H9 (cell line): ENCODE data around the gene ABCA3. TPM values are rescaled to one million over a fixed set of nuclear protein-coding genes. Genes with fewer than 3 reads are reported as not detected.

ENCODE experiments used
- DNase-seq: peaks from one replicate; pipeline ENCODE4 v3.0.0-alpha.2; 2017
- H2AFZ ChIP-seq: one replicate; pipeline ENCODE4 v1.6.1; 2013; ENCODE audit warnings: mild to moderate bottlenecking, low read length, control low read depth, moderate library complexity
- H2AK5ac ChIP-seq: 2 replicates; pipeline ENCODE4 v1.6.1; 2013; ENCODE audit warnings: low read length, control low read depth, mixed read lengths; ENCODE audit not compliant: insufficient read length
- H2BK120ac ChIP-seq: one replicate; pipeline ENCODE4 v1.6.1; 2013; ENCODE audit warnings: low read depth, mild to moderate bottlenecking, low read length, control low read depth, inconsistent platforms; ENCODE audit not compliant: poor library complexity, severe bottlenecking
- H2BK12ac ChIP-seq: 2 replicates; pipeline ENCODE4 v1.6.1; 2013; ENCODE audit warnings: low read length, control low read depth, mixed read lengths, low read depth; ENCODE audit not compliant: insufficient read length
- H2BK15ac ChIP-seq: 2 replicates; pipeline ENCODE4 v1.6.1; 2013; ENCODE audit warnings: low read depth, low read length, control low read depth
- H2BK20ac ChIP-seq: one replicate; pipeline ENCODE4 v1.6.1; 2013; ENCODE audit warnings: low read depth, mild to moderate bottlenecking, low read length, control low read depth, inconsistent platforms; ENCODE audit not compliant: poor library complexity, severe bottlenecking
- H2BK5ac ChIP-seq: 2 replicates; pipeline ENCODE4 v1.6.1; 2013; ENCODE audit warnings: low read length, control low read depth, mixed read lengths; ENCODE audit not compliant: insufficient read length
- H3K14ac ChIP-seq: 2 replicates; pipeline ENCODE4 v1.6.1; 2013; ENCODE audit warnings: low read length, control low read depth; ENCODE audit not compliant: insufficient read depth
- H3K18ac ChIP-seq: 2 replicates; pipeline ENCODE4 v1.6.1; 2013; ENCODE audit warnings: low read depth, mild to moderate bottlenecking, mixed read lengths, low read length, control low read depth; ENCODE audit not compliant: insufficient read length
- H3K23ac ChIP-seq: 2 replicates; pipeline ENCODE4 v1.6.1; 2013; ENCODE audit warnings: low read length, control low read depth, mixed read lengths, low read depth; ENCODE audit not compliant: insufficient read length
- H3K23me2 ChIP-seq: 2 replicates; pipeline ENCODE4 v1.6.1; 2013; ENCODE audit warnings: low read depth, mild to moderate bottlenecking, mixed read lengths, low read length, control low read depth; ENCODE audit not compliant: insufficient read length, poor library complexity, severe bottlenecking
- H3K27ac ChIP-seq: 2 replicates; pipeline ENCODE4 v1.5.1; 2013; ENCODE audit warnings: low read length, control low read depth, mixed read lengths, low read depth; ENCODE audit not compliant: insufficient read length
- H3K27me3 ChIP-seq: 2 replicates; pipeline ENCODE4 v1.6.1; 2013; ENCODE audit warnings: low read length, control low read depth, inconsistent platforms; ENCODE audit not compliant: insufficient read depth
- H3K4ac ChIP-seq: 2 replicates; pipeline ENCODE4 v1.6.1; 2013; ENCODE audit warnings: low read depth, mild to moderate bottlenecking, control low read depth, inconsistent platforms, low read length, moderate library complexity
- H3K4me1 ChIP-seq: 2 replicates; pipeline ENCODE4 v1.6.1; 2013; ENCODE audit warnings: low read length, control low read depth, inconsistent platforms; ENCODE audit not compliant: insufficient read depth
- H3K4me2 ChIP-seq: 2 replicates; pipeline ENCODE4 v1.6.1; 2013; ENCODE audit warnings: low read length, control low read depth, mixed read lengths; ENCODE audit not compliant: insufficient read length, insufficient read depth
- H3K56ac ChIP-seq: 2 replicates; pipeline ENCODE4 v1.6.1; 2013; ENCODE audit warnings: low read depth, mild to moderate bottlenecking, mixed read lengths, low read length, control low read depth; ENCODE audit not compliant: insufficient read length
- H3K79me1 ChIP-seq: 2 replicates; pipeline ENCODE4 v1.6.1; 2013; ENCODE audit warnings: low read depth, mild to moderate bottlenecking, moderate library complexity, low read length, control low read depth, inconsistent platforms; ENCODE audit not compliant: insufficient read depth, poor library complexity, severe bottlenecking
- H3K79me2 ChIP-seq: 2 replicates; pipeline ENCODE4 v1.6.1; 2013; ENCODE audit warnings: low read length, control low read depth, inconsistent platforms; ENCODE audit not compliant: insufficient read depth
- H3K9ac ChIP-seq: 2 replicates; pipeline ENCODE4 v1.6.1; 2013; ENCODE audit warnings: low read length, control low read depth, mixed read lengths; ENCODE audit not compliant: insufficient read length; ENCODE audit errors: extremely low read depth
- H3K9me3 ChIP-seq: one replicate; pipeline ENCODE4 v1.6.1; 2013; ENCODE audit warnings: low read depth, low read length, inconsistent platforms; ENCODE audit not compliant: control insufficient read depth
- H3T11ph ChIP-seq: one replicate; pipeline ENCODE4 v1.6.1; 2013; ENCODE audit warnings: mild to moderate bottlenecking, low read length, control low read depth, inconsistent platforms
- H4K20me1 ChIP-seq: one replicate; pipeline ENCODE4 v1.6.1; 2013; ENCODE audit not compliant: control insufficient read depth, insufficient read length, insufficient read depth
- H4K5ac ChIP-seq: 2 replicates; pipeline ENCODE4 v1.6.1; 2013; ENCODE audit warnings: low read depth, mild to moderate bottlenecking, mixed read lengths, low read length, control low read depth; ENCODE audit not compliant: insufficient read length
- H4K8ac ChIP-seq: replicated peaks from 2 replicates; pipeline ENCODE4 v1.6.1; 2013; ENCODE audit warnings: low read length, control low read depth, mixed read lengths, low read depth; ENCODE audit not compliant: insufficient read length
- H4K91ac ChIP-seq: 2 replicates; pipeline ENCODE4 v1.6.1; 2013; ENCODE audit warnings: low read depth, mild to moderate bottlenecking, moderate library complexity, mixed read lengths, low read length, control low read depth; ENCODE audit not compliant: insufficient read length
- H3K27ac Mint-ChIP-seq, 3 experiments: 2 replicates in 2 of 3; 3 replicates in 1 of 3; pipeline ENCODE4 v1.8.0; 2020 to 2021; ENCODE audit warnings: mixed read lengths in 3 of 3, mild to moderate bottlenecking in 1 of 3, moderate library complexity in 1 of 3
- H3K27me3 Mint-ChIP-seq: 2 replicates; pipeline ENCODE4 v1.8.0; 2021; ENCODE audit warnings: low read depth, mild to moderate bottlenecking, moderate library complexity, mixed read lengths
- H3K36me3 Mint-ChIP-seq, 3 experiments: 2 replicates in 2 of 3; 3 replicates in 1 of 3; pipeline ENCODE4 v1.8.0; 2020 to 2021; ENCODE audit warnings: low read depth in 3 of 3, mixed read lengths in 3 of 3; ENCODE audit not compliant: insufficient read depth in 1 of 3
- H3K4me1 Mint-ChIP-seq, 2 experiments: 2 replicates each; pipeline ENCODE4 v1.8.0; 2020; ENCODE audit warnings: mixed read lengths in 2 of 2
- H3K4me3 Mint-ChIP-seq, 2 experiments: 2 replicates in 1 of 2; 3 replicates in 1 of 2; pipeline ENCODE4 v1.8.0; 2020 to 2021; ENCODE audit warnings: mild to moderate bottlenecking in 2 of 2, mixed read lengths in 2 of 2, moderate library complexity in 1 of 2
- H3K9me3 Mint-ChIP-seq, 2 experiments: 2 replicates in 1 of 2; 3 replicates in 1 of 2; pipeline ENCODE4 v1.8.0; 2020; ENCODE audit warnings: mild to moderate bottlenecking in 2 of 2, mixed read lengths in 2 of 2, moderate library complexity in 1 of 2
- CTCF ChIP-seq: fragments of 200-600 bp; sonication (generic); conservative IDR thresholded peaks from 3 replicates; pipeline ENCODE4 v1.8.0; 2021; ENCODE audit warnings: antibody characterized with exemption, mild to moderate bottlenecking
- WGBS: extraction: QIAGEN DNeasy Blood & Tissue Kit; methylation state at CpG from one replicate; pipeline ENCODE4 v1.1.7; 2013; ENCODE audit warnings: missing lambda C conversion rate, low lambda C conversion rate, mixed read lengths; ENCODE audit not compliant: insufficient read length; ENCODE audit errors: extremely low coverage; 5-methylcytosine and 5-hydroxymethylcytosine counted together
- total RNA-seq: library from RNA; stranded (reverse); gene quantifications from 2 replicates; pipeline ENCODE4 v1.2.1, GENCODE V29; 2021

ABCA3 gene
- total RNA-seq, 1 experiment from 2014 or later: 8.0 TPM

- Histone ChIP-seq H3K56ac (no peak overlapping the region), H3K27ac (no peak overlapping the region), H2BK20ac (no peak overlapping the region), H3K14ac (no peak overlapping the region), H4K20me1 (peaks cover 1% of the 10 kb centered on the region), H3K9ac (no peak overlapping the region), H3K4me1 (no peaks in the 10 kb centered on the region), H3K23me2 (peaks cover 4% of the 10 kb centered on the region), H3K4me2 (no peak overlapping the region), H2AK5ac (no peak overlapping the region), H3K4ac (no peak overlapping the region), H4K5ac (no peak overlapping the region), H2BK15ac (no peak overlapping the region), H2BK120ac (no peak overlapping the region), H3T11ph (no peak overlapping the region), H3K18ac (no peak overlapping the region), H3K27me3 (no peaks in the 10 kb centered on the region), H2AFZ (no peak overlapping the region), H4K8ac (no peak overlapping the region), H4K91ac (no peak overlapping the region), H2BK12ac (no peak overlapping the region), H3K79me2 (no peaks in the 10 kb centered on the region; the same call in 1 of the 2 replicates), H3K9me3 (no peaks in the 10 kb centered on the region), H3K23ac (no peak overlapping the region), H2BK5ac (no peak overlapping the region), H3K79me1 (no peaks in the 10 kb centered on the region)
- H3K9me3 Mint-ChIP-seq: no peaks in the 10 kb centered on the region
- DNase-seq: no peak
- H3K27ac Mint-ChIP-seq: peak overlapping the region in 1 of 3 experiments; percentile 87; a peak in 2 of 7 replicates
- TF ChIP-seq CTCF: no peak
- WGBS: no CpG with 5 or more reads among the region's 7 CpGs
- H3K36me3 Mint-ChIP-seq: peaks cover 40 to 68% (median 58%) of the 10 kb centered on the region in 3 experiments
- H3K4me3 Mint-ChIP-seq: peak overlapping the region in 1 of 2 experiments; percentile 68; a peak in 2 of 5 replicates
- peaks cover 13 to 20% of the 10 kb centered on the region in 2 experiments for H3K4me1 Mint-ChIP-seq
- H3K27me3 Mint-ChIP-seq: no peaks in the 10 kb centered on the region
These were observed 87.8 kb downstream of the ABCA3 start for GRCh38 chr16:2252806-2253148.
